Activated T-helper 2 cell treated with anti-CD3 and anti-CD28 coated beads, Interferon-gamma antibody, Interleukin-2, Interleukin-4, amounts not matched to agents 10 μg/mL and 5 μg/mL and 100 μg/mL, durations not matched to agents 14 hours and 24 hours and 36 hours (primary cell): ENCODE measurements around the gene MLN. TPM values are rescaled to one million over a fixed set of nuclear protein-coding genes. Genes with fewer than 3 reads are reported as not detected.

Source experiments
- DNase-seq: peaks from one replicate; pipeline ENCODE4 v3.0.0; 2021; ENCODE audit warnings: low spot score
- H3K27ac Mint-ChIP-seq: one replicate; pipeline ENCODE4 v1.8.0; 2021; ENCODE audit warnings: mixed read lengths
- H3K27me3 Mint-ChIP-seq: one replicate; pipeline ENCODE4 v1.8.0; 2021; ENCODE audit warnings: low read depth, mixed read lengths
- H3K36me3 Mint-ChIP-seq: one replicate; pipeline ENCODE4 v1.8.0; 2021; ENCODE audit warnings: low read depth, mixed read lengths
- H3K4me1 Mint-ChIP-seq: one replicate; pipeline ENCODE4 v1.8.0; 2021; ENCODE audit warnings: low read depth, mixed read lengths
- H3K4me3 Mint-ChIP-seq: one replicate; pipeline ENCODE4 v1.8.0; 2021; ENCODE audit warnings: low read depth, mild to moderate bottlenecking, moderate library complexity, mixed read lengths
- H3K9me3 Mint-ChIP-seq: one replicate; pipeline ENCODE4 v1.8.0; 2021; ENCODE audit warnings: mixed read lengths
- intact Hi-C: fragments of 100-400 bp; cut with micrococcal nuclease; formaldehyde crosslinking; loops from one replicate; pipeline ENCODE4 v1.15.1; 2023
- total RNA-seq: library from RNA; stranded (reverse); gene quantifications from 2 replicates; pipeline ENCODE4 v1.2.3, GENCODE V29; 2022

MLN gene
- total RNA-seq, 1 donor from 2014 or later, result not detected

DNA sequence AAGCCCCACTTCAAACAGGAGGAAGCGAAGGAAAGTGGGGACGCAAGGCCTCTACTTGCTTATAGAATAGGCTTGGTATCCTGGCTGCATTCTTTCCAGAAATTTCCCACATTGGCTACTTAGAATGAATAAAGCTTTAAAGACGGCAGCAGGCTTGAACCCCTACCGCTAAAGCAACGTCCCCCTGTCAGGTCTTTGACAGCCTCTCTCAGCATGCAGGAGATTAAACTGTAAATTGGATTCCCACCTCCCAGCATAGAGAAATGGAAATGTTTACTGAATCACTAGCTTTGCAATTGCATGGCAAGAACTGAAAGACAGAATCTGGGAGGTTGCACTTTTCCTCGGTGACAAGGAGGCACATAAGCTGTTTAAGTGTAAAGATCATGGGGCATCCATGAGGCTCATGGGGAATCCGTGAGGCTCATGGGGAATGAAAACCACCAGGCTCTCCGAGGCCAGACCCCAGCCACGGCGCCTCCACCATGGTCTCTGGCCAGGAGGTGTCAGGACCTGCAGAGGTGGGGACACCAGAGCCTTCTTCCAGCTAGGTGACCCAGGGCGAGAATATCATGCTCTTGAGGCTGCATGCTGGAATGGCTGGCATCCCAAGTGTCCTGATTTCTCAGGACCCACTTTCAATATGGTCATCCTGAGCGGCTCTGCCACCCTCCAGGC, 25.2 kb downstream of the MLN start:
- no peaks in the 10 kb centered on the region for H3K4me1 Mint-ChIP-seq
- intact Hi-C loops, result no loop called here
- no peak overlapping the region for H3K4me3 Mint-ChIP-seq
- no peaks in the 10 kb centered on the region for H3K27me3 Mint-ChIP-seq
- no peaks in the 10 kb centered on the region for H3K9me3 Mint-ChIP-seq
- peaks cover 73% of the 10 kb centered on the region for H3K36me3 Mint-ChIP-seq
- no peak overlapping the region for H3K27ac Mint-ChIP-seq
- no peak for DNase-seq

DNA sequence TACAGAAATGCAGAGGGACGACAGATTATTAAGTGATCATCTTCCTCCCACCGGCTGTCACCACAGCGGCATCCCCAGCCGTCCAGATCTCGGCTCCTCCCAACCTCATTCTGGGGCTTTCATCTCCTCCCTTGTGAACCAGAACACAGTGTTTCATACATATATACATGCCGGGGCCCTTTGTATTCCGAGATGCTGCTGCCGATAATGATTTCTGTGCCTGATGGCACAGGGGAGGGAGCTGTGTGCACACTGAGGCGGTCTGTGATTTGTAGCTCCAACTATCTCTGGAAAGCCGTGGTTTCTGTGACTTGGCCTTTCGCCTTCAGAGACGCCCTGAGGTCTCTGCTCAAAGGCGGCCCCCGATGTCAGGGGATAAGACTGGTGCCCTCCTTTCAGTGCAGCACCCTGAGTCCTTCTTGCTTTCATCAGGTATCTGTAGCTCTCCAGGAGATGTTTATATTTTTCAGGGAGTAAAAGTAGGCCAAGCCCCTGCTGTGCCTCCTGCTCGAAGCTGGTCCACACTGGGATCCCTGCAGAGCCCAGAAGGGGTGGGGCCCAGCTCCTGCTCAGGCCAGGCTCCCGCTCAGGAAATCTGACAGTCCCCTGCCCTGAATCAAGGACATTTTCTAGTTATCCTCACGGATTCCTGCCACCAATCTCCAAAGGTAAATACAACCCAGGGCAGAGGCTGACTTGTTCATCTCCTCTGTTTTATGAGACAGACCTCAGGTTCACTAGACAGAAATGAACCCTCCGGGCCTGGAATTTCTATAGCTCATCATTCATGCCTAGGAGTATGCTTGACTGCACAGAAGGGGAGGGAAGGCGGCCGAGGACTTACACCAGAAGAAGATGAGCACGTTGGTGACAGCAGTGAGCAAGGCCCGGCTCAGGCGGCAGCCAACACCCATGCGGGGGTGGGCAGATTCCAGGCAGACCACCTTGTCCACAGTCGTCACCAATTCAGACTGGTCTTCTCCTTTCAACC, 26.1 kb downstream of the MLN start:
- intact Hi-C loops, result no loop called here

DNA sequence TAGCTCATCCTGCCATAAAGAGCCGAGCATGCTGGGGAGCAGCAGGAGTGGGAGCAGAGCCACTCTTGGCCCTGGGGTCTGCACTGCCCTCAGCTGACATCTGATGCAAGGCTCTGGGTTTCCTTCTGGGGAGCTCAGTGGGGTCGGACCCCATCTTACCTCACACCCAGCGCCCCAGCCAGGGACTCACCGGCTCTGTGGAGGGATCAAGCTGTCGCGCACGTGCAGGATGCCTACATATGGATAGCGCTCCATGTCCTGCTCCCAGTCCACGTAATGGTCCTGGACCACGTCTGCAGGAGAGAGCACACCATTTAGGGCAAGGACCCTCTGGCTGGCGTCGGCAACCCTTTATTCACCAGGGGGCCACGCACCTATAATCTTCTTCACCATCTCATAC, 27.0 kb downstream of the MLN start:
- Mint-ChIP-seq H3K27ac (no peak overlapping the region), H3K4me1 (no peaks in the 10 kb centered on the region), H3K27me3 (no peaks in the 10 kb centered on the region), H3K36me3 (peaks cover 74% of the 10 kb centered on the region), H3K9me3 (no peaks in the 10 kb centered on the region), H3K4me3 (no peak overlapping the region)
- intact Hi-C loops, result no loop called here
- no peak for DNase-seq

More for the DNA sequence above, 26.1 kb downstream of the MLN start:
- H3K9me3 Mint-ChIP-seq, result no peaks in the 10 kb centered on the region
- H3K4me3 Mint-ChIP-seq, result no peak overlapping the region
- no peak for DNase-seq
- peaks cover 73% of the 10 kb centered on the region for H3K36me3 Mint-ChIP-seq
- H3K27me3 Mint-ChIP-seq, result no peaks in the 10 kb centered on the region
- H3K4me1 Mint-ChIP-seq, result no peaks in the 10 kb centered on the region
- H3K27ac Mint-ChIP-seq, result no peak overlapping the region

DNA sequence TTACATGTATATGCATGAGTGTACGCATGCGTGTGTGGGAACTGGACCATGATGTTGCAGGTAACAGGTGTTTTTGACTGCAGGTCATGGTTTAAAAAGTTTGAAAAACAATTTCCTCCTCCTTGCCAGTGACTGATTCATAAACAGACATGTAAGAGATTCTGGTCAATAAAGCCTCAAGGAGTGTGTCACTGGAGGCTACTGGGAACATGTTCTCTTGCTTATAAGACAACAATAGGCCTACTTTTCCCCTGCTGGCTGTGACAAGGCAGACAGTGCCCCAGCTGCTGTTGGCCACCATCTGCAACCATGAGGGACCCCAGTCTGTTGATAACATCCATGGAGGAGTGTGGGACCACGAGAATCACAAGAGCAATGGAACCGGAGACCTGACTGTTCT, 27.6 kb downstream of the MLN start:
- H3K4me1 Mint-ChIP-seq, result peaks cover under 1% of the 10 kb centered on the region
- H3K9me3 Mint-ChIP-seq, result no peaks in the 10 kb centered on the region
- no peak for DNase-seq
- H3K36me3 Mint-ChIP-seq, result peaks cover 76% of the 10 kb centered on the region
- intact Hi-C loops, result no loop called here
- H3K27ac Mint-ChIP-seq, result no peak overlapping the region
- H3K4me3 Mint-ChIP-seq, result no peak overlapping the region
- H3K27me3 Mint-ChIP-seq, result no peaks in the 10 kb centered on the region

DNA sequence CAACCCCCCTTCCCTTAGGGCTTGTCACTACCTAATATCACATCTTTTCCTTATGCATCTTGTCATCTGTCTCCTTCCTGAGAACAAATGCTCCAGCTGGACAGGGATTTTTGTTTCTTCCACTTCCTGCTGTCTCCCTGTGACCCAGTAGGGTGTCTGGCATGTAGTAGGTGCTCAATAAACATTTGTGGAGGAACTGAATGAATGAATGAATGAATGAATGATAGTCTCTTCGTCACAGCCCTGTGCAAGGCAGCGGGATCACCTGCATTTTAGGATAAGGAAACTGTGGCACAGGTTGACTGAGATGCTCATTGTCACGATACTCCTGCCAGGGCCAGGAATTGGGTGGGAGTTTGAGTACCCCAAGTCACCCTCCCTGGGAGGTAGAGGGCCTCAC, 29.0 kb downstream of the MLN start:
- DNase-seq, result no peak
- peaks cover 1% of the 10 kb centered on the region for H3K4me1 Mint-ChIP-seq
- no peak overlapping the region for H3K27ac Mint-ChIP-seq
- peaks cover 63% of the 10 kb centered on the region for H3K36me3 Mint-ChIP-seq
- H3K9me3 Mint-ChIP-seq, result no peaks in the 10 kb centered on the region
- intact Hi-C loops, result loop anchor here (5.0 kb wide), 1 partner anchor 378 kb away; no protein-coding TSS in a partner anchor
- H3K4me3 Mint-ChIP-seq, result no peak overlapping the region
- no peaks in the 10 kb centered on the region for H3K27me3 Mint-ChIP-seq

DNA sequence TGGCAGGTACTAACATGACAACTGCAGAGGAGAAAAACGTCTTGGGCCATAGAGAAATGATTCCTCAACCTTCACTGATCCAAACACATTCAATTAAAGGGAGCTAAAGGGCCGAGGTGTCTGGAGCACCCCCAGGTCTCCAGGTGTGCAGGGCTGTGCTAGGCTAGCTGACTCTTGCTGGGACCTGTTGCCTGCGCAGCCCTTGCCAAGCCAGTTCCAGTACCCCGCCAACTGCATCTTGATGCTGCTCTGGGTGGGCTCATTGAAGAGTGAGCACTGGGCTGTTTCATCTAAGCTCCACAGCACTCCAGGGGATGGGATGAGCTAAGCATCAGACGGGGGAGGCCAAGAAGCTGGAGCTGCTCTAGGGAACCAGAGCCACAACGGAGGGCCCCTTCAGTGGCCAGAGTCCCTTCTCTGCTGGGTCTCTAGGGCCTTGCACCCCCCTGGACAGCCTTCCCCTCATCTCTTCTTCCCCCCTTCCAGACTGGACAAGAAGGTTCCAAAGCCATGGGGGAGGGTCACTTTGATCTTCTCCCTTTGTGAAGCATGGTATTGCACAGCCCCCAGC, 30.8 kb downstream of the MLN start:
- H3K9me3 Mint-ChIP-seq, result no peaks in the 10 kb centered on the region
- H3K4me1 Mint-ChIP-seq, result peaks cover 3% of the 10 kb centered on the region
- H3K36me3 Mint-ChIP-seq, result peaks cover 50% of the 10 kb centered on the region
- H3K4me3 Mint-ChIP-seq, result no peak overlapping the region
- no peak overlapping the region for H3K27ac Mint-ChIP-seq
- no peaks in the 10 kb centered on the region for H3K27me3 Mint-ChIP-seq
- DNase-seq, result no peak
- intact Hi-C loops, result loop anchor here (5.0 kb wide), 1 partner anchor 379 kb away; no protein-coding TSS in a partner anchor

DNA sequence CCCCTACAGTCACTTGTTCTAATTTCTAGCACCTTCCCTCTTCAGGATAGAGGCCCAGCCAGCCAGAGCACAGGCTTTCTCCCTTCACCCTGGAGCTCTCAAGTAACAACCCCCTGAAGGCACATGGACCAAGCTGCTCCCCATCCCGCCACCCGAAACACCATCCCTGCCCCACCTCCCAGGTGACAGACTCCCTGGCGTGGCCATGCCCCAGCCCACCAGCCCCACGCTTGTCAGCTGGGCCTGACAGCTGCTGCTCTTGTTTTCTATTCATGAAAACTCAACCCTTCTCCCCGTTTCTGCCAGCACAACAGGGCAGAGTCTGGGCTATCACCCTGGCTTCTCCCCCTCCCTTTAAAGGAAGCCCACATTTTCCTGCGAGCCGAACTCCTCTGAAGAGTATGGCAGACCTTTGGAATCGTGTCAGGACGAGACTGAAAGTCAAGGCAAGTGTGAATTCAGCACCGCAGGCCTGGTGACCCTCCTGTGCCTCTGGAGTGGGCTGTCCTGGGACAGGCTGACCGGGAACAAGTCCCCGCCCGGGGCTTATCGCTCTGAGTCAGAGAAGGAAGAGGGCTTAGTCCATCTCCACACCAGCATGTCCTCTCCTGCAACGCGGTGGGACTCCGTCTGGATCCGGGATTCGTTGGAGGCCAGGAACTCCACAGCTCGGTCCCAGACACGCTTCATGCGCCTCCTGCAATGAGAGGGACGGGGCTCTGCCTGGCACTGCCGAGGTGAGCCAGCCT, 31.5 kb downstream of the MLN start:
- intact Hi-C loops, result loop anchor here (5.0 kb wide), 1 partner anchor 380 kb away; no protein-coding TSS in a partner anchor

DNA sequence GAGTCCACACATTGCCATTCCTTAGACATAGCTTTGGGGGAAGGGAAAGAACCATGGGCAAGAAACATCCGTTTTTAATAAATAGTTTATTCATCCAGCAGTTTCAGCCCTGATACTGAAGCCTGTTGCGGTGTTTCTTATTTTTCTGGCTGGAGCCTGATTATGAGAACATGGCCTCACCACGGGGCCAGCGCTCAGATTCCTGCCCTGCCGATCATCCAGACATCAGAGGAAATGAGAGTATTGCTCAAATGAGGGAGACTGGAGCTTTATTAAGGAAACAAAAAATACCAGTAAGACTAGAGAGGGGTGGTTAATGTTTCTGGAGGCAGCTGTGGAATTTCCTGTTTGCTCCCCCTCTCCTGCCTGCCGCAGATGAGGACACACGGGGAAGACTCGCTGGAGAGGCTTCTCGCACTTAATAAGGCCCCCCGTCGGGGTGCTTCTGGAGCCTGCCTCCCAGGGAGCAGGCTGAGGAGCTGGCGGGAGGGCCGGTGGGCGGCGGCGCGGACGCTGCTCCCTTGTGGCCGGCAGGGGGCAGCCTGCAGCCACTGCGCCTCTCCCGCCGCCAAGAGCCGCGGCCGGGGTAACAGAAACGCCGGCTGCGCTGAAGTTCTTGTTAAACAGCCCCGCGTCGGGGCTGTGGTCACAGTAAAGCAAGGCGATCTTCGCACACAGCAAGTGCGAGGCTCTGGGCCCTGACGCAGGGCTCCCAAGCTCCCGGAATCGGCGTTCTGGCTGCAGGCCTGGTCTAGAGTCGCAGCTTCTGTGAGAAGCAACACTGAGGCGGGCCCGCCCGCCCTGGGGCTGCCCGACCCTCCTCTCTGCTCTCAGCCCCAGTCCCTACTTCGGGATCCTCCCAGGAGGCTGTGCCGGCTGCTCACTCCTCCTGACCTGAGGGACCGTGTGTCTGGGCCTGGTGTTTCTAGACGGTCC, 32.4 kb downstream of the MLN start:
- no peaks in the 10 kb centered on the region for H3K9me3 Mint-ChIP-seq
- DNase-seq, result peak; percentile 43
- no peak overlapping the region for H3K4me3 Mint-ChIP-seq
- H3K27me3 Mint-ChIP-seq, result no peaks in the 10 kb centered on the region
- peaks cover 3% of the 10 kb centered on the region for H3K4me1 Mint-ChIP-seq
- H3K36me3 Mint-ChIP-seq, result peaks cover 36% of the 10 kb centered on the region
- no peak overlapping the region for H3K27ac Mint-ChIP-seq
- intact Hi-C loops, result loop anchor here (1.0 to 5.0 kb wide), 2 partner anchors 256 to 381 kb away; no protein-coding TSS in a partner anchor

More for the DNA sequence above, 31.5 kb downstream of the MLN start:
- no peaks in the 10 kb centered on the region for H3K9me3 Mint-ChIP-seq
- no peak overlapping the region for H3K27ac Mint-ChIP-seq
- no peak overlapping the region for H3K4me3 Mint-ChIP-seq
- peaks cover 3% of the 10 kb centered on the region for H3K4me1 Mint-ChIP-seq
- H3K27me3 Mint-ChIP-seq, result no peaks in the 10 kb centered on the region
- peaks cover 43% of the 10 kb centered on the region for H3K36me3 Mint-ChIP-seq
- no peak for DNase-seq

DNA sequence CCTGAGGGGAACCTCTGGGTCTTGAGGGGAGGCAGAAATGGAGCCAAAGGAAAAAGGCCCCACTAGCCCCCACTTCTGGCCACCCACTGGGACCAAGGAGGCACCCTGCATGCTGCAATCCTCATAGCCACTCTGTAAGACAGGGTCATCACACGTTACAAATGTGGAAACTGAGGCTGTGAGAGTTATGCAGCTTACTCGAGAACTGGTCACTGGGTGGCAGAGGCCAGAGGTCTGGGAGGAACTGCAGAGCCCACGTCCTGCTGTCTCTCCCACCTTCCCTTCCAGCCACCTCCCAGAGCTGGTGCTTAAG, 33.0 kb downstream of the MLN start:
- intact Hi-C loops, result loop anchor here (1.0 to 5.0 kb wide), 2 partner anchors 257 to 382 kb away; no protein-coding TSS in a partner anchor
- no peaks in the 10 kb centered on the region for H3K27me3 Mint-ChIP-seq

DNA sequence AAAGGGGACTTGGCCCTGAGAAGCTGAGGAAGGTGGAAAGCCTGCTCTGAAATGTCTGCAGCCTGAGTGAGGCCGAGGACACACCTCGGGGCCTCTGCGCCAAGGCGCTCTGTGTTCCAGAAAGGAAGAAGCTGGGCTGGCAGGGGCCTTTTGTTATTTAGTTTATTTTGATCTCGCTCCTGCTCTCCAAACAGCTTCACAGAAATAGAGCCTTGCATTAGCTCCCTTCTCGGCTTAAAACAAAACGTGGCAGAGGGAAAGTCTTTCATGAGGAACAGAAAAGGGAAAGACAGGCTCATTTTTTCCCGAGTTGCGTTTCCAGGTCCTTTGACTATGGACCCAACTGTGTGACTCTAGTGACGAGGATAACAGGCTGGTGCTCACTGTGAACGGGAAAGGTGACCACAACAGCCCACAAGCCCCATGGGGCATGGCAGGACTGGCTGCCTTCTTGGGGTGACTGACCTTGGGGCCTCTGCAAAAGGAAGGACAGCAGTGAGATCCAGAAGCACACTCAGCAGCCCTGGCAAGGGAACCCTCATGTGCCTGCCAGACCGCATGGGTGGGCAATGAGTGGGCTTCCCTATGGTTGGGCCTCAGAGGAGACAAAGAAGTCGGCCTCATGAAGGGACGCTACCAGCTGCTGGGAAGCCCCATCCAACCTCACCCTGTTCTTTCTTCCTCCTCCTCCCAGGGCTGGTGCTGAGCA, 33.5 kb downstream of the MLN start:
- Mint-ChIP-seq H3K9me3 (no peaks in the 10 kb centered on the region), H3K27me3 (no peaks in the 10 kb centered on the region)
- intact Hi-C loops, result loop anchor here (5.0 kb wide), 1 partner anchor 382 kb away; no protein-coding TSS in a partner anchor

More for the DNA sequence above, 33.0 kb downstream of the MLN start:
- no peak for DNase-seq
- Mint-ChIP-seq H3K36me3 (peaks cover 30% of the 10 kb centered on the region), H3K9me3 (no peaks in the 10 kb centered on the region), H3K4me1 (peaks cover 3% of the 10 kb centered on the region), H3K4me3 (no peak overlapping the region), H3K27ac (no peak overlapping the region)

DNA sequence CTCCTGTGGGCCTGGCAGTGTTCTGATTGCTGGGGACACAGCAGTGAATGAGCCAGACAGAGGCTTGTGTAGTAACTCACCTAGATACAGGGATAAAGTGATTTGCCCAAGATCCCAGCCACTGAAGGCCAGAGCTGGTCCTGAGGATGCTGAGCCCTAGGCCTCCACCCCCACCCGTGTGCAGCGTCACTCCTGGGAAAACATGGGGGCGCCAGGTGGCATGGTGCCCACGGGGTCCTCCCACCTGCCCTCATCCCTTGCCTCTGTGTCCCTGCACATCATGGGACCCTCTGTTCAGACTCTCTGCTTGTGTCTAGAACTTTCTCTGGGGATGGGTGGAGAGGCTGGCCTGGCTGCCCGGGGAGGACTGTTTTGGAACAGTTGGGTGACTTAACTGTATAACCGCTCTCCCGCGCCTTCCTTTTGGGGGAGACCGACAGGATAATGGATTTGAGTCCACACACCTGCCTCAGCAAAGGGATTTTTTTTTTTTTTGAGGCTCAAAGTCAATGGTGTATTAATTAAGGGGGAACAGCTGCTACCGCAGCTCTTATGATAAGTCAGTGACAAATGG, 34.5 kb downstream of the MLN start:
- Mint-ChIP-seq H3K9me3 (no peaks in the 10 kb centered on the region), H3K4me1 (peaks cover 3% of the 10 kb centered on the region), H3K36me3 (peaks cover 19% of the 10 kb centered on the region), H3K4me3 (no peak overlapping the region), H3K27me3 (no peaks in the 10 kb centered on the region), H3K27ac (no peak overlapping the region)
- intact Hi-C loops, result loop anchor here (10.0 kb wide), 1 partner anchor 185 kb away; the partner anchor contains the start of gene BAK1
- no peak for DNase-seq

More for the DNA sequence above, 33.5 kb downstream of the MLN start:
- Mint-ChIP-seq H3K4me1 (peaks cover 3% of the 10 kb centered on the region), H3K4me3 (no peak overlapping the region), H3K36me3 (peaks cover 25% of the 10 kb centered on the region), H3K27ac (no peak overlapping the region)
- no peak for DNase-seq
